ENCODE results near the gene CHL1.

The CHL1 gene

DNA sequence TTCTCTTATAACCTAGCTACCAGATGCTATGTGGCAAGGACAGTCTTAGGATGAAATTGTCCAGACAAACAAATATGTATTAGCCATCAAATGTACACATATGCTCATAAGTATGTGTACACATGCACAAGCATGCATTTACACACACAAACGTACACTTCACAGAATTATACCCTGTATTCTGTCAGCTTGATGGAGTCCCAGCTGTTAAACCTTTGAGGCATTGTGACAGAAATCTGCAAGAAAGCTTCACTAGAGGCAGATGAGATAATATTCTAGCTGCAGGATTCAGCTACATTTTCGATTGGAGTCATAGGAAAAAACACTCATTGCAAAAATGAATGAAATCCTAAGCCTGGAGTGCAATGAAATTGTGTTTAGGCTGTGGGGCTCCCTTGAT lies 110.6 kb downstream of the CHL1 start:
- no peak for DNase-seq
- Histone ChIP-seq H3K79me1 (ENCODE audit: low read length) (no peaks in the 10 kb centered on the region), H3K23ac (ENCODE audit: low read length) (no peak overlapping the region), H3K27ac (ENCODE audit: low read depth, low read length) (no peak overlapping the region), H3K9me3 (ENCODE audit: insufficient read depth, low read depth, low read length) (no peaks in the 10 kb centered on the region), H3K27me3 (ENCODE audit: insufficient read depth, low read length) (no peaks in the 10 kb centered on the region), H3K18ac (ENCODE audit: low read length) (no peak overlapping the region), H3K4me3 (ENCODE audit: low read depth, low read length) (no peak overlapping the region), H2BK5ac (ENCODE audit: low read depth, low read length, poor library complexity) (no peak overlapping the region), H4K12ac (ENCODE audit: low read depth, low read length) (no peak overlapping the region), H4K91ac (ENCODE audit: low read depth, low read length) (no peak overlapping the region), H3K79me2 (ENCODE audit: control insufficient read depth, insufficient read depth, low read length, poor library complexity) (no peaks in the 10 kb centered on the region), H2AFZ (ENCODE audit: insufficient read depth, low read length, poor library complexity) (no peak overlapping the region), H3K4me2 (ENCODE audit: low read length) (no peak overlapping the region), H3K9ac (ENCODE audit: low read length) (no peak overlapping the region), H2BK12ac (ENCODE audit: low read length) (no peak overlapping the region), H4K8ac (ENCODE audit: low read depth, low read length) (no peak overlapping the region), H3K4ac (ENCODE audit: low read depth, low read length) (no peak overlapping the region), H3K4me1 (ENCODE audit: control insufficient read depth in 1 of 2, insufficient read depth in 2 of 2, low read length in 2 of 2) (no peaks in the 10 kb centered on the region), H3K36me3 (ENCODE audit: control insufficient read depth in 1 of 2, insufficient read depth in 2 of 2, low read length in 2 of 2) (no peaks in the 10 kb centered on the region), H3K14ac (ENCODE audit: low read length) (no peak overlapping the region), H2BK120ac (ENCODE audit: insufficient read depth, low read length, poor library complexity) (no peak overlapping the region), H2AK5ac (ENCODE audit: low read length) (no peak overlapping the region)
- WGBS (ENCODE audit: extremely low coverage, insufficient coverage, insufficient read length): no CpG with 5 or more reads among the region's 2 CpGs

DNA sequence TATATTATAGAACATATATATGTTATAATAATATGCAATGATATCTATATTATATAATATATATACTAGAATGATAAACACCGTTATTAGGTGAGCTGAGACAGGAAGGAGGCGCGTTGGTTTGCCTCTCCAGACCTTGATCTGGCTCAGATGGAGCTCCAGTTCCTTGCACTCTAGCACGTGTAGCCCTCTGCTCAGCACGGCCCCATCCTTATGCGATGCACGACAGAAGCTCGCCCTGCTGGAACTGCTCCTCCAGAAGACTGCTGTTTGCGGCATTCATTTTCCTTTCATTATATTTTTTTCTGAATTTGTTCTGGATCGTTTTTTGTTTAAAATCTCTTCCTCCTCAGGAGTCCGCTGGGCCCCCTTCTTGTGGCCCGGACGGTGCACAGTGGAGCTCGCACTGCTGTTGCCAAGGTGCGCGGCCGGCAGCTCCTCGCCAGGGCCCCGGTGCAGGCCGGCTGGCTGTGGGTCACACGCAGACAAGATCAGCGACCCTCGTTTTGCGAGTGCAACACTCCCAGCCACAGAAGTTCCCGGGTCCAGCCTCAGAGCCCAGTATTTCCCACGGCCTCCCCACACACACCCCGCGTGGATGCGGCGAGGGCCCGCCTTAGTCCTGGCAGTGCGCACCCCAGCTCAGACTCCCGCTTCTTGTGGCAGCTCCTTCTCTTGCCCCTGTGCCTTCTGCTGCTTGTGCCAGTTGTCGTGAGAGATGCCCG lies 112.2 kb downstream of the CHL1 start:
- no peak overlapping the region for H4K12ac ChIP-seq (ENCODE audit: low read depth, low read length)
- H3K4me3 ChIP-seq (ENCODE audit: low read depth, low read length): no peak overlapping the region
- H4K8ac ChIP-seq (ENCODE audit: low read depth, low read length): no peak overlapping the region
- no peaks in the 10 kb centered on the region for H3K79me2 ChIP-seq (ENCODE audit: control insufficient read depth, insufficient read depth, low read length, poor library complexity)
- no peak overlapping the region for H2BK12ac ChIP-seq (ENCODE audit: low read length)
- no peak for DNase-seq
- H3K18ac ChIP-seq (ENCODE audit: low read length): no peak overlapping the region
- no CpG with 5 or more reads among the region's 35 CpGs for WGBS (ENCODE audit: extremely low coverage, insufficient coverage, insufficient read length)
- H3K27ac ChIP-seq (ENCODE audit: low read depth, low read length): no peak overlapping the region
- H3K9ac ChIP-seq (ENCODE audit: low read length): no peak overlapping the region
- H3K27me3 ChIP-seq (ENCODE audit: insufficient read depth, low read length): no peaks in the 10 kb centered on the region
- H3K4me1 ChIP-seq (ENCODE audit: control insufficient read depth in 1 of 2, insufficient read depth in 2 of 2, low read length in 2 of 2): no peaks in the 10 kb centered on the region
- no peak overlapping the region for H3K23ac ChIP-seq (ENCODE audit: low read length)
- no peak overlapping the region for H3K4me2 ChIP-seq (ENCODE audit: low read length)
- H2AFZ ChIP-seq (ENCODE audit: insufficient read depth, low read length, poor library complexity): no peak overlapping the region
- H3K9me3 ChIP-seq (ENCODE audit: insufficient read depth, low read depth, low read length): no peaks in the 10 kb centered on the region
- H3K4ac ChIP-seq (ENCODE audit: low read depth, low read length): no peak overlapping the region
- no peak overlapping the region for H2BK5ac ChIP-seq (ENCODE audit: low read depth, low read length, poor library complexity)
- no peak overlapping the region for H4K91ac ChIP-seq (ENCODE audit: low read depth, low read length)
- H3K79me1 ChIP-seq (ENCODE audit: low read length): no peaks in the 10 kb centered on the region
- no peak overlapping the region for H2AK5ac ChIP-seq (ENCODE audit: low read length)
- H3K14ac ChIP-seq (ENCODE audit: low read length): no peak overlapping the region
- H3K36me3 ChIP-seq (ENCODE audit: control insufficient read depth in 1 of 2, insufficient read depth in 2 of 2, low read length in 2 of 2): no peaks in the 10 kb centered on the region
- no peak overlapping the region for H2BK120ac ChIP-seq (ENCODE audit: insufficient read depth, low read length, poor library complexity)

DNA sequence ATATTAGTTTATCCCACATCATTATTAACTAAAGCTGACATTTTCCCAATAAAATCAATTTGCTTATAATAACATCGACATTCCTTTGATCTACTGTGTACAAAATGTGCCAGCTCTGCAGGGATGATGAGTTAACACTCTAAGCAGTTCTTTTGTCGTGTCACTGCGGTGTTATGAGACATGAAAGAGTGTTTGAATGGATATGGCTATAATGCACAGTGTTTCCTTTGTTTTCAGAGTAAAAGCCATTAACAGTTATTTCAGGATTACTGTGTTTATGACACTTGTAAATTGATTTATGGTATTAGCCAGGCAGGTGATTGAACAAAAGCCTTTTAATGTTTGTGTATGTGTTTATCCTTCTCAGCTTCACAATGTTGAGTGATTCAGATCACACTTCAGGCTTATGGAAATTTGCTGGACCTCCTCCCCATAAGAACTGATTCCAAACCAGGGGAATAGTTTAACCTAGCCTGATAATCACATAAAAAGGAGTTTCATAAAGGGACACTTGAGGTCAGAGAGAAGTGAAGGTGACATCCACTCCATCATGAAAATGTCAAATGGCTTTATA lies 115.7 kb downstream of the CHL1 start:
- DNase-seq: no peak
- H2AFZ ChIP-seq (ENCODE audit: insufficient read depth, low read length, poor library complexity): no peak overlapping the region
- H3K23ac ChIP-seq (ENCODE audit: low read length): no peak overlapping the region
- H3K18ac ChIP-seq (ENCODE audit: low read length): no peak overlapping the region
- H3K36me3 ChIP-seq (ENCODE audit: control insufficient read depth in 1 of 2, insufficient read depth in 2 of 2, low read length in 2 of 2): no peaks in the 10 kb centered on the region
- H3K4me2 ChIP-seq (ENCODE audit: low read length): no peak overlapping the region
- H3K9me3 ChIP-seq (ENCODE audit: insufficient read depth, low read depth, low read length): no peaks in the 10 kb centered on the region
- no peak overlapping the region for H3K9ac ChIP-seq (ENCODE audit: low read length)
- no peak overlapping the region for H3K4ac ChIP-seq (ENCODE audit: low read depth, low read length)
- H3K4me3 ChIP-seq (ENCODE audit: low read depth, low read length): no peak overlapping the region
- H3K4me1 ChIP-seq (ENCODE audit: control insufficient read depth in 1 of 2, insufficient read depth in 2 of 2, low read length in 2 of 2): no peaks in the 10 kb centered on the region
- H2AK5ac ChIP-seq (ENCODE audit: low read length): no peak overlapping the region
- H2BK5ac ChIP-seq (ENCODE audit: low read depth, low read length, poor library complexity): no peak overlapping the region
- H4K12ac ChIP-seq (ENCODE audit: low read depth, low read length): no peak overlapping the region
- H3K79me1 ChIP-seq (ENCODE audit: low read length): no peaks in the 10 kb centered on the region
- H3K27ac ChIP-seq (ENCODE audit: low read depth, low read length): no peak overlapping the region
- H4K91ac ChIP-seq (ENCODE audit: low read depth, low read length): no peak overlapping the region
- no peak overlapping the region for H2BK12ac ChIP-seq (ENCODE audit: low read length)
- H3K79me2 ChIP-seq (ENCODE audit: control insufficient read depth, insufficient read depth, low read length, poor library complexity): no peaks in the 10 kb centered on the region
- no peak overlapping the region for H4K8ac ChIP-seq (ENCODE audit: low read depth, low read length)
- H3K27me3 ChIP-seq (ENCODE audit: insufficient read depth, low read length): no peaks in the 10 kb centered on the region
- no CpG with 5 or more reads among the region's 3 CpGs for WGBS (ENCODE audit: extremely low coverage, insufficient coverage, insufficient read length)
- H3K14ac ChIP-seq (ENCODE audit: low read length): no peak overlapping the region
- H2BK120ac ChIP-seq (ENCODE audit: insufficient read depth, low read length, poor library complexity): no peak overlapping the region

DNA sequence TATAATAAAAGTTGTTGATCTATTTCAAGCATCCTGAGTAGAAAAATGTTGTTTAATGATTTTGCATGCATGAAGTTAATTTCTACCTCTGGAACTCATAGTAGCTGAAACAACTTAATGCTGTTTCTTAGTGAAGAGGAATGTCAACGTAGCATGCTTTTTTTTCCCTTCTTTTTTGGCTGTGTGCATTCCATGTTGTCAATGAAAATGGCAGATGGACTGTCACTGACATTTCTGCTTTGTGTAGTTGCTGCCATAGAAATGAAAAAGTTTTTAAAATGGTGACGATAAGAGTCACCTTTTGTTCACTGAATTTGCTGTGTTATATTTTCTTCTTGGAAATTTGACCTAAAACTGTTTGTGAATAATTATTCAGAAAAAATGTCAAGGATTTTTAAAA lies 116.3 kb downstream of the CHL1 start:
- Histone ChIP-seq H2AK5ac (ENCODE audit: low read length) (no peak overlapping the region), H3K79me2 (ENCODE audit: control insufficient read depth, insufficient read depth, low read length, poor library complexity) (no peaks in the 10 kb centered on the region), H3K4ac (ENCODE audit: low read depth, low read length) (no peak overlapping the region), H3K27ac (ENCODE audit: low read depth, low read length) (no peak overlapping the region), H4K12ac (ENCODE audit: low read depth, low read length) (no peak overlapping the region), H3K9me3 (ENCODE audit: insufficient read depth, low read depth, low read length) (no peaks in the 10 kb centered on the region), H3K4me3 (ENCODE audit: low read depth, low read length) (no peak overlapping the region), H4K91ac (ENCODE audit: low read depth, low read length) (no peak overlapping the region), H3K14ac (ENCODE audit: low read length) (no peak overlapping the region), H3K79me1 (ENCODE audit: low read length) (no peaks in the 10 kb centered on the region), H3K27me3 (ENCODE audit: insufficient read depth, low read length) (no peaks in the 10 kb centered on the region), H2BK120ac (ENCODE audit: insufficient read depth, low read length, poor library complexity) (no peak overlapping the region), H3K36me3 (ENCODE audit: control insufficient read depth in 1 of 2, insufficient read depth in 2 of 2, low read length in 2 of 2) (no peaks in the 10 kb centered on the region), H3K4me1 (ENCODE audit: control insufficient read depth in 1 of 2, insufficient read depth in 2 of 2, low read length in 2 of 2) (no peaks in the 10 kb centered on the region), H3K18ac (ENCODE audit: low read length) (no peak overlapping the region), H3K9ac (ENCODE audit: low read length) (no peak overlapping the region), H2BK5ac (ENCODE audit: low read depth, low read length, poor library complexity) (no peak overlapping the region), H4K8ac (ENCODE audit: low read depth, low read length) (no peak overlapping the region), H2AFZ (ENCODE audit: insufficient read depth, low read length, poor library complexity) (no peak overlapping the region), H2BK12ac (ENCODE audit: low read length) (no peak overlapping the region), H3K23ac (ENCODE audit: low read length) (no peak overlapping the region), H3K4me2 (ENCODE audit: low read length) (no peak overlapping the region)
- no CpG with 5 or more reads among the region's 2 CpGs for WGBS (ENCODE audit: extremely low coverage, insufficient coverage, insufficient read length)
- DNase-seq: no peak

Data from trophoblast cell (in vitro differentiated cells and primary cell).